Gastroesophageal sphincter (tissue), 4 donors: Measurements from ENCODE around the gene TUSC2. TPM values are rescaled to one million over a fixed set of nuclear protein-coding genes. Genes with fewer than 3 reads are reported as not detected.

ENCODE experiments used
- ATAC-seq: fragments of 150-250 bp; one replicate; pipeline ENCODE4 v1.9.1; 2016; ENCODE audit warnings: mild to moderate bottlenecking, moderate library complexity
- H3K27ac ChIP-seq, 4 donors: fragments of 200-600 bp; sonication (generic) in 3 of 4; 1 replicate in 3 of 4; 2 replicates in 1 of 4; pipeline ENCODE4 v1.5.1; 2016 to 2019
- H3K27me3 ChIP-seq: fragments of 200-600 bp; sonication (generic); one replicate; pipeline ENCODE4 v1.5.1; 2019
- H3K36me3 ChIP-seq, 2 donors: fragments of 200-600 bp; sonication (generic); one replicate each; pipeline ENCODE4 v1.5.1; 2019; ENCODE audit warnings: control low read depth in 1 of 2
- H3K4me1 ChIP-seq, 3 donors: fragments of 200-600 bp; sonication (generic); 1 replicate in 2 of 3; 2 replicates in 1 of 3; pipeline ENCODE4 v1.5.1; 2016 to 2019; ENCODE audit warnings: control low read depth in 2 of 3
- H3K4me3 ChIP-seq, 2 donors: fragments of 200-600 bp; sonication (generic); one replicate each; pipeline ENCODE4 v1.5.1; 2019; ENCODE audit warnings: mild to moderate bottlenecking in 1 of 2, moderate library complexity in 1 of 2
- H3K9me3 ChIP-seq, 3 donors: fragments of 200-600 bp; sonication (generic); one replicate each; pipeline ENCODE4 v1.5.1; 2017 to 2019; ENCODE audit warnings: control low read depth in 2 of 3
- EP300 ChIP-seq: sonication (generic); formaldehyde crosslinking; IDR thresholded peaks from one replicate; pipeline ENCODE4 v1.6.1; 2017; ENCODE audit warnings: antibody characterized with exemption, mild to moderate bottlenecking
- POLR2A ChIP-seq, 2 donors: fragments of 450-650 bp; IDR thresholded peaks; one replicate each; pipeline ENCODE4 v1.6.1; 2017; ENCODE audit warnings: antibody characterized with exemption in 2 of 2, mild to moderate bottlenecking in 2 of 2, moderate library complexity in 1 of 2
- POLR2AphosphoS5 ChIP-seq: sonication (generic); formaldehyde crosslinking; IDR thresholded peaks from one replicate; pipeline ENCODE4 v1.6.1; 2017; ENCODE audit warnings: antibody characterized with exemption
- WGBS, 2 donors: methylation state at CpG; one replicate each; pipeline ENCODE4 v1.1.5; 2018; ENCODE audit warnings: low coverage in 1 of 2; 5-methylcytosine and 5-hydroxymethylcytosine counted together
- total RNA-seq, 4 donors: library from RNA; depleted of rRNA; stranded (reverse); fragments of >200 nt; gene quantifications; one replicate each; pipeline ENCODE4 v1.1.0, GENCODE V29; 2016
- TF ChIP-seq, protein P1 (sequence below), 4 experiments: fragments of 200-600 bp in 2 of 4; fragments of 450-650 bp in 2 of 4; sonication (generic) in 1 of 4; IDR thresholded peaks; one replicate each; pipeline ENCODE4 v1.5.1; 2017 to 2019; ENCODE audit warnings: antibody characterized with exemption in 4 of 4, mild to moderate bottlenecking in 2 of 4, moderate library complexity in 2 of 4

Gene TUSC2
- total RNA-seq, 4 donors from 2014 or later: 23.8 to 36.2 (median 31.3) TPM

- TF ChIP-seq POLR2AphosphoS5 (no peak), EP300 (no peak), POLR2A (IDR thresholded peaks at IDR 0.05) (no peak)
- TF ChIP-seq, protein P1, sequence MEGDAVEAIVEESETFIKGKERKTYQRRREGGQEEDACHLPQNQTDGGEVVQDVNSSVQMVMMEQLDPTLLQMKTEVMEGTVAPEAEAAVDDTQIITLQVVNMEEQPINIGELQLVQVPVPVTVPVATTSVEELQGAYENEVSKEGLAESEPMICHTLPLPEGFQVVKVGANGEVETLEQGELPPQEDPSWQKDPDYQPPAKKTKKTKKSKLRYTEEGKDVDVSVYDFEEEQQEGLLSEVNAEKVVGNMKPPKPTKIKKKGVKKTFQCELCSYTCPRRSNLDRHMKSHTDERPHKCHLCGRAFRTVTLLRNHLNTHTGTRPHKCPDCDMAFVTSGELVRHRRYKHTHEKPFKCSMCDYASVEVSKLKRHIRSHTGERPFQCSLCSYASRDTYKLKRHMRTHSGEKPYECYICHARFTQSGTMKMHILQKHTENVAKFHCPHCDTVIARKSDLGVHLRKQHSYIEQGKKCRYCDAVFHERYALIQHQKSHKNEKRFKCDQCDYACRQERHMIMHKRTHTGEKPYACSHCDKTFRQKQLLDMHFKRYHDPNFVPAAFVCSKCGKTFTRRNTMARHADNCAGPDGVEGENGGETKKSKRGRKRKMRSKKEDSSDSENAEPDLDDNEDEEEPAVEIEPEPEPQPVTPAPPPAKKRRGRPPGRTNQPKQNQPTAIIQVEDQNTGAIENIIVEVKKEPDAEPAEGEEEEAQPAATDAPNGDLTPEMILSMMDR (IDR thresholded peaks at IDR 0.05): no peak
- Histone ChIP-seq H3K27ac (no peak overlapping the region), H3K36me3 (peaks cover 0 to 63% of the 10 kb centered on the region in 2 donors), H3K9me3 (no peaks in the 10 kb centered on the region), H3K27me3 (no peaks in the 10 kb centered on the region), H3K4me1 (peaks cover 0 to 74% (median 28%) of the 10 kb centered on the region in 3 donors), H3K4me3 (no peak overlapping the region)
- ATAC-seq: no peak
- 60 to 83% methylated on average over 1 to 2 of the region's 10 CpGs for WGBS, 2 donors
These were observed 2.3 kb upstream of the TUSC2 start for GRCh38 chr3:50330330-50330729.

DNA sequence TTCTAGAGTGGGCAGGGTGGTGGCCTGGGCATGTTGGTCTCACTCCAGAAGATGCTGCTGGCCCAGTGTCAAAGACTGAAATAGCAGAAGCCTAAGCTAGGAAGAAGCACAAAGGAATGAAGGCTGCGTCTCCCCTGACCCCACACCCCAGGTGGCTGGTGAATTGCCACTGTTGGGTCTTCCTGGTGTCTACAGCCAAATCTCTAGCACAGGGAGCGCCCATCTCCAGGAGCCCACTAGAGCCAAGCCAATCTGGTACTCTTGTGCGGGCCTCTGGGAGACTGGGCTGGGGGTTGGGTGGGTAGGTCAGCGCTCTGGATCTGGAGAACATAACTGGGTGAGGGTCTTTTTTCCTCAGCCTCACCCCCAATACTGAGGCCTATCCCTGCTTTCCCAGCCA lies 894 bp downstream of the TUSC2 start:
- peaks cover 0 to 54% of the 10 kb centered on the region in 2 donors for H3K36me3 ChIP-seq
- ATAC-seq: no peak
- H3K27ac ChIP-seq: peak overlapping the region in 3 of 4 donors; percentile 88 to 93 (median 92)
- TF ChIP-seq, protein P1 (IDR thresholded peaks at IDR 0.05): no peak
- TF ChIP-seq EP300: no peak
- H3K4me1 ChIP-seq: peaks cover 0 to 74% (median 27%) of the 10 kb centered on the region in 3 donors
- WGBS, 2 donors: no CpG with 5 or more reads among the region's 4 CpGs
- no peaks in the 10 kb centered on the region for H3K27me3 ChIP-seq
- peak overlapping the region; percentile 91 to 100 for H3K4me3 ChIP-seq
- H3K9me3 ChIP-seq: no peaks in the 10 kb centered on the region

DNA sequence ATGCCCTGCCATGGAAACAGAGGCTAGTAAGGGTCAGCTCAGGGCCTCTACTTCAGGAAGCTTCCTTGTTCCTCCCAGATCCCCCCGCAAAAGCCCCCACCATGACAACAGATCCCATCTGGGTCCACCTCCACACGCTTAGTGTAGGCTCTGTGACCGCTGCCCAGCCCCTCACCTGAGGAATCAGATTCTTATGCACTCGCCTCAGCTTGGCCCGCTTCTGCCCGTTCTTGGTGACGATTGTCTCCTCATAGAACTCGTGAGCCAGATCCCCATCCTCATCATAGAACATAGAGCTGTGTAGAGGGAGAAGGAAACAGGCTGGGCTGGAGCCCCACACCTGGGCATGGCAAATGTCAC lies 1.9 kb downstream of the TUSC2 start:
- peak overlapping the region in 1 of 4 donors; percentile 97 for H3K27ac ChIP-seq
- no peak for ATAC-seq
- H3K36me3 ChIP-seq: peaks cover 0 to 45% of the 10 kb centered on the region in 2 donors
- TF ChIP-seq EP300 (no peak), POLR2A (IDR thresholded peaks at IDR 0.05) (no peak), POLR2AphosphoS5 (no peak)
- TF ChIP-seq, protein P1 (IDR thresholded peaks at IDR 0.05): no peak
- 80% methylated on average over 1 of the region's 8 CpGs; no CpG with 5 or more reads in 1 of the 2 donors for WGBS, 2 donors
- no peaks in the 10 kb centered on the region for H3K27me3 ChIP-seq
- no peak overlapping the region for H3K4me3 ChIP-seq
- peaks cover 0 to 74% (median 30%) of the 10 kb centered on the region in 3 donors for H3K4me1 ChIP-seq
- no peaks in the 10 kb centered on the region for H3K9me3 ChIP-seq

GRCh38 chr3:50325497-50326181 lies 2.4 kb downstream of the TUSC2 start:
- 60 to 84% methylated on average over 1 to 5 of the region's 11 CpGs for WGBS, 2 donors
- TF ChIP-seq POLR2AphosphoS5 (no peak), EP300 (no peak), POLR2A (IDR thresholded peaks at IDR 0.05) (no peak)
- H3K9me3 ChIP-seq: no peaks in the 10 kb centered on the region
- H3K27me3 ChIP-seq: no peaks in the 10 kb centered on the region
- H3K4me3 ChIP-seq: no peak overlapping the region
- peaks cover 0 to 39% of the 10 kb centered on the region in 2 donors for H3K36me3 ChIP-seq
- peaks cover 0 to 77% (median 31%) of the 10 kb centered on the region in 3 donors for H3K4me1 ChIP-seq
- no peak for ATAC-seq
- H3K27ac ChIP-seq: peak overlapping the region in 3 of 4 donors; percentile 94 to 97 (median 96)

- H3K9me3 ChIP-seq: no peaks in the 10 kb centered on the region
- H3K36me3 ChIP-seq: peaks cover 0 to 34% of the 10 kb centered on the region in 2 donors
- TF ChIP-seq POLR2AphosphoS5 (no peak), EP300 (no peak), POLR2A (IDR thresholded peaks at IDR 0.05) (no peak)
- TF ChIP-seq, protein P1 (IDR thresholded peaks at IDR 0.05): no peak
- peaks cover 0 to 82% (median 37%) of the 10 kb centered on the region in 3 donors for H3K4me1 ChIP-seq
- WGBS, 2 donors: no CpG with 5 or more reads among the region's 2 CpGs
- peak overlapping the region in 3 of 4 donors; percentile 94 to 97 (median 96) for H3K27ac ChIP-seq
- H3K27me3 ChIP-seq: no peaks in the 10 kb centered on the region
- no peak overlapping the region for H3K4me3 ChIP-seq
- no peak for ATAC-seq
These were observed 2.9 kb downstream of the TUSC2 start for GRCh38 chr3:50325113-50325480.
